GM18858 (cell line): ENCODE results near the gene MKRN2.
"Not testable (repeated sequence)": the region's sequence is repeated elsewhere in the genome, so short reads cannot be mapped to it uniquely, and the experiment has no call there.

ENCODE experiments used
- ATAC-seq: cut with Tn5 transposase; IDR thresholded peaks from one replicate; pipeline ENCODE4 v1.9.1; 2021; ENCODE audit not compliant: unreplicated experiment

Gene MKRN2

DNA sequence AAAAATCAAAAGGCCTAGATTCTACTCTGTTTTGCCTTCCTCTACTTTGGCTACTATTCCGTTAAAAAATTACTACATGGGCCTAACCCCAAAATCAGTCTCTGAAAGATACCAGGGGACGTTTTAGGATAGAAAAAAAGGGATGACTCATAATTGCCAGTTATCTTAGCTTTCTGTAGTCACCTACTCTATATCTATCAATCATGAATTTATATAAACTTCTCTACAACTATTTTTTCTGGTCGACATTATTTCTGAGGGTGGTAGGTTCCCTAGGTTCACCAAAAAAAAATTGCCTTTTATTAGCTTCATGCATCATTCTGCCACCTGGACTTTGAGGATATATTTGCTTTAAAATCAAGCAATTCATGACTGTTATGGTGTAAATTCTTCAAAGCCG, 70.5 kb downstream of the MKRN2 start:
- no peak for ATAC-seq

DNA sequence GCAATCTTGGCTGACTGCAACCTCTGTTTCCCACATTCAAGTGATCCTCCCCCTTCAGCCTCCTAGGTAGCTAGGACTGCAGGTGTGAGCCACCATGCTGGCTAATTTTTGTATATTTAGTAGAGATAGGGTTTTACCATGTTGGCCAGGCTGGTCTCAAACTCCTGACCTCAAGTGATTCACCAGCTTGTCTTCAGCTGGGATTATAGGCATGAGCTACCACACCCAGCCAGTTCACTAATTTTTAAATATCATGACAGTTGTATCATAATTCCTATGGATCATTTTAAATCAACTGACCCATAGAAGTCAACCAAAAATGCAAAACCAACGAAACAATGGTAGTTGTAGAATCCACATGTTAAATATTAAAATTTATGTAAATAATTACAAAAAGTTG, 71.9 kb downstream of the MKRN2 start:
- ATAC-seq, result no peak

DNA sequence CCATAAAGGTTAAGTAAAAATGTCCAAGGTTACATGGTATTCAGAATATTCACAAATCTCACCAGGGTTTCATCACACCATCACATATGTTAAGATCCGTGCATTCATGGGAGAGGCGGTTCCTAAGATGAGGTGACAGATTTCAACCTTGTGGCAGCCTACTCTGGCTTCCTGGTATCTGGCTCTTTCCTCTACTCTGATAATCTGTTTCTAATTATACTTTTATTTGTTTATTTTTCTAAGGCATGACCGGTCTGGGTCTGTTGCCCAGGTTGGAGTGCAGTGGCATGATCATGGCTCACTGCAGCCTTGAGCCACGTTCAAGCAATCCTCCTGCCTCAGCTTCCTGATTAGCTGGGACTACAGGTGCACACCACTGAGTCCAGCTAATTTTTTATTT, 72.7 kb downstream of the MKRN2 start:
- ATAC-seq, result no peak

DNA sequence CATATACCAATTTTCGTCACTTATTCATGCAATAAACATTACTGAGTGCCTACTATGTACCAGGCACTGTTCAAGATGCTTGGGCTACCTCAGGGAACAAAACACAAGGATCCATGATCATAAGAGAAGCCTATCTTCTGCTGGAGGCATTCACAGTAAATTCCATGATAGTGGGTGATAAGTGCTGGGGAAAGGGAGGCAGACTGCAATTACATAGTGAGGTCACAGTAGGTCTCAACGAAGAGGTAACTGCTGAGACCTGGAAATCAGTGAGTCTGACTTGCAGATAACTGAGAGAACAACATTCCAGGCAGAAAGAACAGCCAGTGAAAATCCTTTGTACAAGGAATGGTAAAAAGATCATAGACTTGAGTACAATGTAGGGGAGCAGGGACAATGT, 73.4 kb downstream of the MKRN2 start:
- no peak for ATAC-seq

DNA sequence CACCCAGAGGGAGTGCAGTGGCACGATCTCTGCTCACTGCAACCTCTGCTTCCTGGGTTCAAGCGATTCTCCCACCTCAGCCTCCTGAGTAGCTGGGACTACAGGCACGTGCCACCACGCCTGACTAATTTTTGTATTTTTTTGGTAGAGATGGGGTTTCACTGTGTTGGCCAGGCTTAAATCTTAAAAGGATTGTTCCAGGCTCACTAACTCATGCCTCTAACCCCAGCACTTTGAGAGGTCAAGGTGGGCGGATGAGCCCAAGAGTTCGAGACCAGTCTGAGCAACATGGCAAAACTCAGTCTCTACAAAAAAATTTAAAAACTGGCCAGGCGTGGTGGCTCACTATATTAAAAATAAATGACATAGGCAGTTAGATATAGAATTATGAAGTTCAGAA, 74.0 kb downstream of the MKRN2 start:
- not testable (repeated sequence) for ATAC-seq

DNA sequence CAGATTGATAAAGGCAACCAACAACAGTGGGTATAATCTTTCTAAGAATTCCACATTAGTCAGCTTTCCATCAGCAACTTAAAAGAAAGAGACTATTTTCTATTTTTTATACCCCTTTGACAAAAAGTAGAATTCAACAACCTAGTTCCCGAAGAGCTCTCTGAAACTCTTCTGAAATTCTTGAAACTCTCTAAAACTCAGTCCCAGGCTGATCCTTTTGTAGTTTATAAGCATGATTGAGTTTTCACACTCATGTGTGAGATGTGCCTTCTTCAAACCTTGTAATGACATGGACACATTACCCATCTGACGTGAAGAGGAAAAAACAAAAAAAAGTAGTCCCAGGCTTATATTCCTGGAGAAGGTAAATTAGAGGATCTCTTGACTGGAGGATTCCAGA, 75.6 kb downstream of the MKRN2 start:
- ATAC-seq, result no peak

DNA sequence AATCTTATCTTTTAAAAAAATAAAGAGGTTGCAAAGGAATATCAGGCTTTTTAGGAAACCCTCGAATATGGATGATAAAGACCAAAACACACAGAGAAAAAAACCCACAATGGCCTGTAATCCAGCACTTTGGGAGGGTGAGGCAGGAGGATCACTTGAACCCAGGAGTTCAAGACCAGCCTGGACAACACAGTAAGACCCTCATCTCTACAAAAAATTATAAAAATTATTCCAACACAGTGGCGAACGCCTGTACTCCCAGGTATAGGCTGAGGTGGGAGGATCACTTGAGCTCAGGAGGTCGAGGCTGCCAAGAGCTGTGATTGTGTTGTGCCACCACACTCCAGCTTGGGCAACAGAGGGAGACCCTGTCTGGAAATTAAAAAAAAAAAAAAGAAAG, 76.2 kb downstream of the MKRN2 start:
- no peak for ATAC-seq
